Osteoblast (primary cell): ENCODE data around the gene LOXL1. TPM values are rescaled to one million over a fixed set of nuclear protein-coding genes. Genes with fewer than 3 reads are reported as not detected.

Experiments
- DNase-seq: peaks from one replicate; pipeline ENCODE4 v3.0.0; 2011; ENCODE audit warnings: low spot score, mixed read lengths; ENCODE audit not compliant: insufficient read length; ENCODE audit errors: missing footprints
- H2AFZ ChIP-seq: 2 replicates; pipeline ENCODE4 v1.6.0; 2011; ENCODE audit warnings: mild to moderate bottlenecking, low read length
- H3K27ac ChIP-seq: 2 replicates; pipeline ENCODE4 v1.5.1; 2011; ENCODE audit warnings: mild to moderate bottlenecking, low read depth, low read length, moderate library complexity
- H3K27me3 ChIP-seq: 2 replicates; pipeline ENCODE4 v1.6.0; 2012; ENCODE audit warnings: mild to moderate bottlenecking, control low read depth, inconsistent platforms, low read length, moderate library complexity; ENCODE audit not compliant: insufficient read depth
- H3K36me3 ChIP-seq: 2 replicates; pipeline ENCODE4 v1.5.1; 2011; ENCODE audit warnings: mild to moderate bottlenecking, low read length, control low read depth, moderate library complexity; ENCODE audit not compliant: insufficient read depth
- H3K4me1 ChIP-seq: 2 replicates; pipeline ENCODE4 v1.5.1; 2011; ENCODE audit warnings: mild to moderate bottlenecking, low read length, control low read depth, moderate library complexity; ENCODE audit not compliant: insufficient read depth
- H3K4me2 ChIP-seq: 2 replicates; pipeline ENCODE4 v1.6.0; 2011; ENCODE audit warnings: mild to moderate bottlenecking, low read length; ENCODE audit not compliant: insufficient read depth
- H3K4me3 ChIP-seq: fragments of 200-600 bp; sonication (generic); 3 replicates; pipeline ENCODE4 v1.5.1; 2012; ENCODE audit warnings: mild to moderate bottlenecking, low read length, inconsistent platforms; ENCODE audit not compliant: insufficient read depth
- H3K79me2 ChIP-seq: 2 replicates; pipeline ENCODE4 v1.6.0; 2012; ENCODE audit warnings: mild to moderate bottlenecking, low read length, control low read depth, inconsistent platforms; ENCODE audit not compliant: insufficient read depth
- H3K9me3 ChIP-seq: 2 replicates; pipeline ENCODE4 v1.5.1; 2011; ENCODE audit warnings: low read depth, low read length, control low read depth
- H4K20me1 ChIP-seq: 2 replicates; pipeline ENCODE4 v1.6.0; 2012; ENCODE audit warnings: mild to moderate bottlenecking, low read length, control low read depth; ENCODE audit not compliant: insufficient read depth
- total RNA-seq: library from RNA; depleted of rRNA; stranded (reverse); fragments of >200 nt; gene quantifications from 2 replicates; pipeline ENCODE4 v1.2.3, GENCODE V29; 2012
- TF ChIP-seq, protein P1 (sequence below): IDR thresholded peaks from 2 replicates; pipeline ENCODE4 v1.5.1; 2011; ENCODE audit warnings: mild to moderate bottlenecking, low read depth, low read length, moderate library complexity; ENCODE audit errors: extremely low read depth

The LOXL1 gene
- total RNA-seq, 1 donor = 246 TPM

- Histone ChIP-seq H3K4me2 (peak overlapping the region; percentile 25), H2AFZ (no peak overlapping the region), H3K4me1 (peaks cover 69% of the 10 kb centered on the region), H4K20me1 (peaks cover 76% of the 10 kb centered on the region), H3K27me3 (no peaks in the 10 kb centered on the region), H3K79me2 (peaks cover 100% of the 10 kb centered on the region), H3K4me3 (no peak overlapping the region), H3K36me3 (peaks cover 47% of the 10 kb centered on the region), H3K27ac (peak overlapping the region; percentile 85), H3K9me3 (no peaks in the 10 kb centered on the region)
- peak; percentile 85 for DNase-seq
- TF ChIP-seq, protein P1, sequence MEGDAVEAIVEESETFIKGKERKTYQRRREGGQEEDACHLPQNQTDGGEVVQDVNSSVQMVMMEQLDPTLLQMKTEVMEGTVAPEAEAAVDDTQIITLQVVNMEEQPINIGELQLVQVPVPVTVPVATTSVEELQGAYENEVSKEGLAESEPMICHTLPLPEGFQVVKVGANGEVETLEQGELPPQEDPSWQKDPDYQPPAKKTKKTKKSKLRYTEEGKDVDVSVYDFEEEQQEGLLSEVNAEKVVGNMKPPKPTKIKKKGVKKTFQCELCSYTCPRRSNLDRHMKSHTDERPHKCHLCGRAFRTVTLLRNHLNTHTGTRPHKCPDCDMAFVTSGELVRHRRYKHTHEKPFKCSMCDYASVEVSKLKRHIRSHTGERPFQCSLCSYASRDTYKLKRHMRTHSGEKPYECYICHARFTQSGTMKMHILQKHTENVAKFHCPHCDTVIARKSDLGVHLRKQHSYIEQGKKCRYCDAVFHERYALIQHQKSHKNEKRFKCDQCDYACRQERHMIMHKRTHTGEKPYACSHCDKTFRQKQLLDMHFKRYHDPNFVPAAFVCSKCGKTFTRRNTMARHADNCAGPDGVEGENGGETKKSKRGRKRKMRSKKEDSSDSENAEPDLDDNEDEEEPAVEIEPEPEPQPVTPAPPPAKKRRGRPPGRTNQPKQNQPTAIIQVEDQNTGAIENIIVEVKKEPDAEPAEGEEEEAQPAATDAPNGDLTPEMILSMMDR = no peak
These were observed 5.2 kb downstream of the LOXL1 start for GRCh38 chr15:73931441-73931840.

DNA sequence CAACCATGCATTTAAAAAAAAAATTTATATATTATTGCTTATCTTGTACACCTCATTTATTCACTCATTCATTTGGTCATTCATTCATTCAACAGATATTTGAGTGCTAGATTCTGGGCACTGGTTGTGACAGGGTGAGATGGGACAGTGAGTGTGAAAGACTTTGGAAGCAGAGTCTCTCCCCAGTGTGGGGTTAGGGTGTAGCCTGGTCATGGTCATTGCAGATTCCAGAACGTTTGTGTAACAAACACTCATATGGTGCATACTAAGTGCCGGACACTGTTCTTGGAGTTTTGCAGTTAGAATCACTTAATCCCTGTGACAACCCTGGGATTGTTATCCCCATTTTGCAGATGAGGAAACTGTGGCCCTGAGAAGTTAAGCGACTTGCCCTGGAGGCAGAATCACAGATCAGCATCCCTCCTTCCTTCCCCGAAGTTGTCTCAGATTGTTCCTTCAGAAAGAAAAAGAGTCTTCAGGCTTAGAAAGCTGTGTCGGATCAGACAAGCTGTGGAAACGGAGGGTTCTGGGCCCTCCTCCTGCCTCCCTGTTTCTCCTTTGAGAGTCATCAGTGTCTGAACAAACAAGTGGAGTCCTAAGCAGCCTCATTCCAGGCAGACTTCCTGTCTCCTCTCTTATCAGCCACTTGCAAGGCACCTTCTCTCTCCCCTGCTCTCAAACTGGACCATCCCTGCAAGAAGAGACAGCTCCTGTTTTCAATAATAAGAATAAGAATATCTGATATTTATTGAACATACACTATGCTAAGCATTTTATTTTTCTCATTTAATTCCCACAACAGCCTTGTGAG, 6.3 kb downstream of the LOXL1 start:
- Histone ChIP-seq H3K4me3 (no peak overlapping the region), H3K9me3 (no peaks in the 10 kb centered on the region), H3K36me3 (peaks cover 55% of the 10 kb centered on the region), H3K27ac (peak overlapping the region; percentile 85), H2AFZ (no peak overlapping the region), H3K4me1 (peaks cover 72% of the 10 kb centered on the region), H4K20me1 (peaks cover 80% of the 10 kb centered on the region), H3K79me2 (peaks cover 100% of the 10 kb centered on the region), H3K4me2 (no peak overlapping the region), H3K27me3 (no peaks in the 10 kb centered on the region)
- TF ChIP-seq, protein P1 = no peak
- peak; percentile 87 for DNase-seq

DNA sequence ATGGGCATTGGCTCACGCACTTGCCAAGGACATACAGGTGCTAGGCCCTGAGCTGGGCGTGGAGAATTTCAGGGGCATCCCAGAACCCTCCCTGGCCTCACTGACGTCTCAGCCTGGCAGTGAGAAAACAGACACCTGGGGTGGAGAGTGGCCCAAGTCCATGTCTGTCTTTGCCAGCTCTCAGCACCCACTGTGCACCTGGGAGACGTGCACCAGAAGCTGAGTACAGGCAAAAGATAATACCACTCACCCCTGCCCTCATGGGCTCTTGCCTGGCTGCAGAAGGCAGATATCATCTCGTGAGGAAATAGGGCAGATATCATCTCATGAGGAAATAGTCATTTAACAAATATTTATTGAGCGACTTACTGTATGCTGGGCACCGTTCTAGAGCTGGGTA, 8.0 kb downstream of the LOXL1 start:
- H4K20me1 ChIP-seq = peaks cover 68% of the 10 kb centered on the region

DNA sequence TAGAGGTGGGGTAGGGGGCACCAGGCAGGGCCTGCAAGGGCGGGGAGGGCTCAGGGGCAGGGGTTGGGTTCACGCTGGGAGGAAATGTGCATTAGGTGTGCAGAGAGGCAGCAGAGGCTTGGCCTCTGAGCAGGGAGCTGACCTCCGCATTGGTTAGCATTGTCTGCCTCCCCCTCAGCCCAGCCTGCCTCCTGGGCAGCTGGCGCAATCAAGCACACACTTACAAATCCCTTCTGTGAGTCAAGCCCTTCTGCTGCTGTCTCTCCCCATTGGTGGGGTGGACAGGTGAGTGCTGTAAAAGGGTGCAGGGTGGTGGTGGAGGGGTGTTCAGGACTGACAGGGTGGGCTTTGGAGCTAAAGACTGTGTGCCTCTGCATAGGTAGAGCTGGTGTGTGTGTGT, 9.3 kb downstream of the LOXL1 start:
- H4K20me1 ChIP-seq = peaks cover 58% of the 10 kb centered on the region
- peaks cover 72% of the 10 kb centered on the region for H3K4me1 ChIP-seq
- no peak overlapping the region for H3K4me3 ChIP-seq
- H2AFZ ChIP-seq = no peak overlapping the region
- no peak overlapping the region for H3K4me2 ChIP-seq
- peaks cover 58% of the 10 kb centered on the region for H3K36me3 ChIP-seq
- peak overlapping the region; percentile 6 for H3K27ac ChIP-seq
- no peaks in the 10 kb centered on the region for H3K27me3 ChIP-seq
- DNase-seq = peak; percentile 81
- TF ChIP-seq, protein P1 = no peak
- H3K9me3 ChIP-seq = no peaks in the 10 kb centered on the region
- H3K79me2 ChIP-seq = peaks cover 100% of the 10 kb centered on the region

More for the DNA sequence above, 8.0 kb downstream of the LOXL1 start:
- H3K27ac ChIP-seq = no peak overlapping the region
- H3K79me2 ChIP-seq = peaks cover 100% of the 10 kb centered on the region
- TF ChIP-seq, protein P1 = no peak
- H3K9me3 ChIP-seq = no peaks in the 10 kb centered on the region
- H2AFZ ChIP-seq = no peak overlapping the region
- peaks cover 72% of the 10 kb centered on the region for H3K4me1 ChIP-seq
- H3K4me2 ChIP-seq = no peak overlapping the region
- H3K27me3 ChIP-seq = no peaks in the 10 kb centered on the region
- peak; percentile 44 for DNase-seq
- peaks cover 61% of the 10 kb centered on the region for H3K36me3 ChIP-seq
- H3K4me3 ChIP-seq = no peak overlapping the region
